ENCODE data around the gene LGR4.
"Not testable (repeated sequence)": the region's sequence is repeated elsewhere in the genome, so short reads cannot be mapped to it uniquely, and the experiment has no call there.

Gene LGR4, protein sequence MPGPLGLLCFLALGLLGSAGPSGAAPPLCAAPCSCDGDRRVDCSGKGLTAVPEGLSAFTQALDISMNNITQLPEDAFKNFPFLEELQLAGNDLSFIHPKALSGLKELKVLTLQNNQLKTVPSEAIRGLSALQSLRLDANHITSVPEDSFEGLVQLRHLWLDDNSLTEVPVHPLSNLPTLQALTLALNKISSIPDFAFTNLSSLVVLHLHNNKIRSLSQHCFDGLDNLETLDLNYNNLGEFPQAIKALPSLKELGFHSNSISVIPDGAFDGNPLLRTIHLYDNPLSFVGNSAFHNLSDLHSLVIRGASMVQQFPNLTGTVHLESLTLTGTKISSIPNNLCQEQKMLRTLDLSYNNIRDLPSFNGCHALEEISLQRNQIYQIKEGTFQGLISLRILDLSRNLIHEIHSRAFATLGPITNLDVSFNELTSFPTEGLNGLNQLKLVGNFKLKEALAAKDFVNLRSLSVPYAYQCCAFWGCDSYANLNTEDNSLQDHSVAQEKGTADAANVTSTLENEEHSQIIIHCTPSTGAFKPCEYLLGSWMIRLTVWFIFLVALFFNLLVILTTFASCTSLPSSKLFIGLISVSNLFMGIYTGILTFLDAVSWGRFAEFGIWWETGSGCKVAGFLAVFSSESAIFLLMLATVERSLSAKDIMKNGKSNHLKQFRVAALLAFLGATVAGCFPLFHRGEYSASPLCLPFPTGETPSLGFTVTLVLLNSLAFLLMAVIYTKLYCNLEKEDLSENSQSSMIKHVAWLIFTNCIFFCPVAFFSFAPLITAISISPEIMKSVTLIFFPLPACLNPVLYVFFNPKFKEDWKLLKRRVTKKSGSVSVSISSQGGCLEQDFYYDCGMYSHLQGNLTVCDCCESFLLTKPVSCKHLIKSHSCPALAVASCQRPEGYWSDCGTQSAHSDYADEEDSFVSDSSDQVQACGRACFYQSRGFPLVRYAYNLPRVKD

DNA sequence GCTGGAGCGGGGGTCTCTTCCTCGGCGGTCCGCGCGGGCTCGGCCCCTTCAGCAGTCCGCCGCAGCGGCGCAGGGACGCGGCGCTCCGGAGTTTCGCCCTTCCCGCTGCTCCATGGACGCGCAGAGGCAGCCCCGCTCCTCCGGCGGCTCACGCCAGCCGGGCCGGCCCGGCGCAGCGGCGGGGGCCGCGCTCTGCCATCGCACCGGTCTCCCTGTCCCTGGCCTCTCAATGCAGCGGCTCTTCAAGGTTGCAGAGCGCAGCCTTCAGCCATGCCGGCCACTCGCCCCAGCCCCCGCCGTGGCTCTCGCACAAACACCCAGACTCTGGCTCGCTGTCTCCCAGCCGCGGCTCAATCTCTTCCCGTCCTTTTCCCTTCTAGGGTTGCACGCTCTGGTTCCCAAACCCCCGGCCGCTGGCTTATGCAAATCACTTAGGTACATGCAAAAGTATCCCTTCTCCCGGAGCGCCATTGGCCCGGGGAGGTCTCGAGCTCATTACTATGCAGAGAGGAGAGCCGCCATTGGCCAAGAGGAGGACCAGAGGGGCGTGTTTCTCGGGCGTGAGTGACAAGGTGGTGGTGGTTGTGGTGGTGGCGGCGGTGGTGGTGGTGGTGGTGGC lies at the start of gene LGR4:
LGR4 (minus strand) TSS at position 393 of the 619 bp plus-strand sequence. CDS start 488 bp downstream, outside the sequence.
- DNase-seq (ENCODE audit: low read depth): peak; percentile 55

DNA sequence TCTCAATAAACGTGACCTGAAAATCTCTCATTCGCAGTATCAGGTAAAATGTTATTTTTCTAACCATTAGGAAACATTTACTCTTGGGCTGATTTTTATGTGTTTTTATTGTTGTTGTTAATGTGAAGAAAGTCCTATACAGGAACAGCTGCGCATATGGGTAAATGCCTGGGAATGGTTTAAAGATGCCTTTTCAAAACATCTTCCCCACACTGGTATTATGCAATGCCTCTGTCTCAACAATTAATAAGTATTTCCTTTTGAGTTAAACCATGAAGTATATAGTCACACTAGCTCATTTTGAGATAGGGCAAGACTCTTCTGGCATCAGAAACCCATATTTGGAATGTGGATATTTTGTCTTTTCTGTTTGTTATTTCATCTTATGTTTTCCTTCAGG lies 47.6 kb upstream of the LGR4 start:
- no peak for DNase-seq (ENCODE audit: low read depth)

DNA sequence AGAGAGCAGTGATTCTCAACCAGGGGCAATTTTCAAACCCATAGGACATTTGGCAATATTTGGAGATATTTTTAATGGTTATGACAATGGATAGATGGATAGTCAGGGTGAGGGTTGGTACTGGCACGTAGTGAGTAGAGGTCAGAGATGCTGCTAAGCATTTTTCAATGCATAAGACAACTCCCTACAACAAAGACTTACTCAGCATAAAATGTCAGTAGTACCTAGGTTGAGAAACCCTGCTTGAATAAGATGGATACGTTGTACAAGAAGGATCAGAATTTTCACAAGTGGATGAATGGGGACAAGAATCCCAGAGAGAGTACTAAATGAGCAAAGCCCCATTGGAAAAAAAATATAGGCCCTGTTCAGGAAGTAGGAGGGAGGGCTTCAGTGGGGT lies 45.9 kb upstream of the LGR4 start:
- no peak for DNase-seq (ENCODE audit: low read depth)

- DNase-seq (ENCODE audit: low read depth): not testable (repeated sequence)
Observed at GRCh38 chr11:27517490-27517889, 44.9 kb upstream of the LGR4 start.

DNA sequence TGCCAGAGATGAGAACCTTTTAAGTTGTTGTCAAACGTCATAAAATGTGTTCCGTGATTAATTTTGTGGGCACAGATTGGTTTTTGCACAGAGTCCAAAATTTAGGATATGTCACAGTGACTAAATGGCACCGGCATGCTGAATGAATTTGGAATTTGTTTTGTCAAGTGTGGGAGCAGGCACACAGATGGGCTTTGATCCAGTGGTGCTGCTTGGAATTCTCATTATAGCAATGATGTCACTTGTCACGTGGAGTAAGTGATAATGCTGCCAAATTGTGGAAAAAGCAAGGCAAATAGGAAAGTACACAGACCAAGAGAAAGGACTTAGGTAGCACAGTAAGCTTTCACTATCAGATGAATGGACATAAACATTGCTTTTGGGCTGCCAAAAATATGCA lies 42.0 kb upstream of the LGR4 start:
- DNase-seq (ENCODE audit: low read depth): no peak

GRCh38 chr11:27514076-27514475 lies 41.5 kb upstream of the LGR4 start:
- DNase-seq (ENCODE audit: low read depth): no peak

DNA sequence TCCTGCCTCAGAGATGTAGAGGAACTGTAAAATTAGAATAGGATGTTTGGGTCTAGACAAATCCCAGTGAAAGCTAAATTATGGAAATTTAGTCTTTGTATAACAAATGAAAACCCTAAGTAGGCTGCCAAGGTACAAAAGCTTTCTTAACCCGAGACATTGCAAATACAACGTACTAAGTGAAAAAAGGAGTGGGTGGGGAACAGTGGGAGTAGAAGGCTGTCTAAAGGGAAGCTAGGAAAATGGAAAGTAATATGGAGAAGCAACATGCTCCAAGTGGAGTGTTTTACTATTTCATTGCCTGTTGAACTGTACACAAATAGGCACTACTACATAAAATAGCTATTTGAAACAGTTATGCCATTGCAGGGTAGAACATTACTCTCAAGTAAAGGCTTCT lies 40.8 kb upstream of the LGR4 start:
- no peak for DNase-seq (ENCODE audit: low read depth)

DNA sequence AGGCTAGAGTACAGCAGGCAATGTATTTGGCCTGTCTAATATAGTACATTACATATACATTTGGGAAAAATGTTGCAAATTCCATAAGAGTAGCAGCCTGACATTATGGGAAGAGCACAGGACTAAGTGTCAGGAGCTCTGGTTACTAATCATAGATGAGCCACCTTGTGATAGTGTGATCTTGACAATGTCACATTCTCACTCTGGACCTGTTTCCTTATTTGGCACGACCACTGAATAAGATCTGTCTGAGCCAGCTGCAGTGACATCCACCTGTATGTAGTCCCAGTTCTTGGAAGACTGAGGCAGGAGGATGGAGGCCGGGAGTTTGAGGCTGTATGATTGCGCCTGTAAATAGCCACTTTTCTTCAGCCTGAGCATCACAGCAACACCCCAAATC lies 39.6 kb upstream of the LGR4 start:
- no peak for DNase-seq (ENCODE audit: low read depth)

GRCh38 chr11:27509908-27510307 lies 37.3 kb upstream of the LGR4 start:
- no peak for DNase-seq (ENCODE audit: low read depth)

DNA sequence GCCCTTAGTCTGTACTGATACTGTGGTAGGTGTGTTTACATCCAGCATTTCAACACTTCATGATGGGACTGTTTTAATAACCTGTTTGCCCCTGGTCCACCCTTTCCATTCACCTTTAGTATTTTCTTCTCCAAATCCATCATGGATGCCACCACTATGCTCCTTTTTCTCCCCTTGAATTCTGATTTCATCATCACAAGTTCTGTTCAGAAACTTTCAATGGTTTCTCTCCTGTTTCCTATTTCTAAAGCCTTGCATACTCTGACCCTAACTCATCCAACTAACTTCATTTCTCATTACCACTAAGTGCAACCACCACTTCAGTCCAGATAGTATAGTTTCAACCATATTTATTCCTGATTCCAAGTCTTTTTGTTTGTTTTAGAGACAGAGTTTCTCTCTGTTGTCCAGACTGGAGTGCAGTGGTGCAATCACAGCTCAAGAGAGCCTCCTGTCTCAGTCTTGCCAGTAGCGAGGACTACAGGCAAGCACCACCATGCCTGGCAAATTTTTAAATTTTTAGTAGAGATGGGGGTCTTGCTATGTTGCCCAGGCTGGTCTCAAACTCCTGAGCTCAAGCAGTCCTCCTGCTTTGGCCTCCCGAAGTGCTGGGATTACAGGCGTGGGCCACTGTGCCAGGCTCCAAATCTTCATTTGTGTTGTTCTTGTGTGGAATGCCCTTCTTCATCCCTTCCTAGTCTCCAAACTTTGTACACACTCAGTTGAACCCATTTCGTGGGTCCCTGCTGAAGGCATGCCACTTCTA lies 35.1 kb upstream of the LGR4 start:
- no peak for DNase-seq (ENCODE audit: low read depth)

DNA sequence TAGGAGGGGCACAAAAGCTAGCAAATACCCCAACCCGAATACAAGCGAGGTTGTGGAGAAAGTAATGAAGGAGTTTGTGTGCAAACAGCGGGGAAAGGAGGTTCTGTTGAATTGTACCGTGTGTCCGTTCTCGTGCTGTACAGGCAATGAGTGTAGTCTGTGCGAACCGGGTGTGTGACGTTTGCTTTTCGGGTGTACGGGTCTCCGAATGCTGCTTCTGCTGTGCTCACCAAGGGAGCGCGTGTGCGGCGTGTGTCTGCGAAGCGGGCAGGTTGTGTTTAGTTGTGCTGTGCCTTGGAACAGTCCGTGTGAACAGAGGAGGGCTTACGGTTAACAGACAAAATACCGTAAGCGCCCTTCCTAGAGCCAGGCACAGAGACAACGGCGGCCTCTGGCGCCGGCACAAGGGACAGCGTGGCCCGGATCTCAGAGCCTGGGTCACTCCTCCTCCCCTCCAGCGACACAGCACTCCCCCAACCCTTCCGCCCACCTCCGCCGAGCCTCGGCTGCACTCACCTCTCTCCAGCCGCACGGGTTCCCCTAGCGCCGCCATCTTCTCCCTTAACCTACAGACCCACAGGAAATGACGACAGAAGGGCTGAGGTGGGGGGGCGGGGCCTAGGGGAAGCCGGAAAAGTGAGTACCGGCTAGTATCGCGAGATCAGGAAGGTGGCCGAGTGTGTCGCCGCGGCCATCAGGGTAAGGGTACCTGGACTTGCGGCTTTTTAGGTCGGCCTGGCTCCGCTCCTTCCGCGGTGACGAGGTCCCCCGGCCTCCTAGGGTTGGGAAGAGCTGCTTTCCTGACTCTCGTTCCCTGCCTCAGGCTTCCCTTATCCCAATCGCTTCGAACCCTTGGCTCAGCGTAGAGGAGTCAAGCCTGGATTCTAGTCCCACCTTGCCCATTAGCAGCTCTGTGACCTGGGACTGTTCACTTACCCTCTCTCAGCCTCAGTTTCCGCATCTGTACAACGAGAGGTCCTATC lies 33.9 kb upstream of the LGR4 start, which contains the start of gene LIN7C:
LIN7C (minus strand) TSS at position 570 of the 983 bp plus-strand sequence; CDS start at position 553, 17 bp downstream.
- DNase-seq (ENCODE audit: low read depth): peak; percentile 93

DNA sequence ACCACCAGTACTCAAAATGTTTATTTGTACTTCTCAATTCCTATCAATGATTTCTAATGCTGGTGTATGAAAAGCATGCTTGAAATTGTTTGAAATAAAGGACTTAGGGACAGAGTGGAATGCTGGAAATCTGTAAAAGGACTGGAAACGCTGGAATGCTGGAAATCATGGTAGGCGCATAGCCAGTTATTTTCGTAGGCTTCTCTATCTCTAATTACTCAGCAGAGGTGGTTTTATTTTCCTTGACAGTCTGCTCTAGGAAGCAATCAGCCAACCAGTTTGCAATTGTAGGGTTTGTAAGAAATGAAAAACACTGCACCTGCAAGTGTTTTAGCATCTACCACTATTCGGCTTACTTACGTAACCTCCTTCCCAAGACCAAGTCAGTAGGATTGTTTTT lies 33.2 kb upstream of the LGR4 start:
- no peak for DNase-seq (ENCODE audit: low read depth)

DNA sequence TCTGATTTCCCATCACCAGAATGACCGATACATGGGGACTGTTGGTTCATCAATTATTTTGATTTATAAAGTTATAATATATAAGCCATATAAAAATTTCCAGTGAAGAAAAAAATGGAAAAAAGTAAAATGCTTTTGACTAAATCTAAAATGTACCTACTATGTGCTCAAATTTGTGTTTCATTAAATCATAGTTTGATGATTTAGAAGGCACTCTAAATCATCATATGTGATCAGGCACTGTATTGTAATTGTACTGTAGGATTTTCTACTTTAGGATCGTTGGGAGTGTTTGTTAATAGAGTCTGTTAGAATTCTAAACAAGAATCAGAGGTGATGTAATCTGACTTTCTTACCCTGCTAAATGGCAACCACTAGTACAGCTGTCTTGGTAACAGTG lies 31.6 kb upstream of the LGR4 start:
- DNase-seq (ENCODE audit: low read depth): no peak

DNA sequence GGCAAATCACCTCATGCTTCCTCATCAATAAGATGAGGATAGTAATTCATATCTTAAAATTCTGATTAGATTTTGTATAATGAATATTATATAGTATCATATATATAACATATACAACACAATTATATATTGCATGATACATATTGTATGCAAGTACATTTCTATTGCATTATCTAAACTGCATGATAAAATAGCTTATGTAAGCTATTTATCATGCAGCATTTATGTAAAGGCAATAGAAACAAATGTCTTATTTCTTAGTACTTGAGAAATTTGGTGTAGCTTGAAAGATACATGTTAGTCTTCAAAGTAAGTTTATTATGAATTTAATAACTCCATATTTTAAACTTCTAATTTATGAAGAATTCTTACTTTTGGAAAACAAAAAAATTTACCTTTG lies 28.5 kb upstream of the LGR4 start:
- DNase-seq (ENCODE audit: low read depth): no peak

- DNase-seq (ENCODE audit: low read depth): no peak
Observed at GRCh38 chr11:27497911-27498310, 25.3 kb upstream of the LGR4 start.

DNA sequence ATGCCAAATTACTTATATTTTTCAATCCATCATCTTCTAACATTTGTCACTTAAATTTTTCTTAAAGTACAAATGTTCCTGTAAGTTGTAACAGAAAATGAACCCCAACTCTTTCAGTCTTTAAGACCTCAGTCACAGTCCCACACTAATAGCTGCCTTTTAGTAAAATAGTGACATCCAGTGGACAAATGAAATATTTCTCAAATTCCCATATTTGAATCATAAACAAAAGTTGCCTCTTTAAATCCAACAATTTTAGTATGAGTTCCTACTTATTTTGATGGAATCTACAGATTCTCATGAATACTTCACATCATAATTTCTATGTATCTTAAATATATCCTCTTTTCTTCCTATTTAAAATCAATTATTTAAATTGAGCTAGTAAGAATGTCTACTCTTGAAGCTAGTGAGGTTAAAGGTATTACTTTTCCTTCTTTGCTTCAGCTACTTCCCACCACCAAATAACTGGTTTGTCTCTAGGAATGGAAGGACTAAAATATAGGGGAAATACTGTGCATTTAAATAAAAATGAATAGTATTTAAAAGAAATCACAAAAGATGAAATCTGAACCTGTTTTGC lies 24.8 kb upstream of the LGR4 start:
- DNase-seq (ENCODE audit: low read depth): no peak

DNA sequence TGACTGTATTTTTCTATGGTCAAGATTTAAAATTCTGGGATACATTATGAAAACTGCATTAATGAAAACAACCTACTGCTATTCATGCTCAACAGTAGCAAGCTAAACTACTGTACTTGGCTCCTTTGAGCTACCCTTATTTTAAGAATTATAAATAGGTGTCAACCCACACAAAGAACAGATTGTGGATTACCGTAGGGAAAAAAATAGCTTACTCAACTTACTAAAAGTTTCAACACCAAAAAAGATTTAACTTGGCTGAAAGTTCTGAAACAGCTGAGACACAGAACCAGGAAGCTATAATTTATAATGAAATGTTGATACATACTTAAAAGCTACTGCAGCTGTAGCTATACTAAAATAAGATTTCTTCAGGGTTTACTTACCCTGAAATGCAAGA lies 23.9 kb upstream of the LGR4 start:
- DNase-seq (ENCODE audit: low read depth): no peak

DNA sequence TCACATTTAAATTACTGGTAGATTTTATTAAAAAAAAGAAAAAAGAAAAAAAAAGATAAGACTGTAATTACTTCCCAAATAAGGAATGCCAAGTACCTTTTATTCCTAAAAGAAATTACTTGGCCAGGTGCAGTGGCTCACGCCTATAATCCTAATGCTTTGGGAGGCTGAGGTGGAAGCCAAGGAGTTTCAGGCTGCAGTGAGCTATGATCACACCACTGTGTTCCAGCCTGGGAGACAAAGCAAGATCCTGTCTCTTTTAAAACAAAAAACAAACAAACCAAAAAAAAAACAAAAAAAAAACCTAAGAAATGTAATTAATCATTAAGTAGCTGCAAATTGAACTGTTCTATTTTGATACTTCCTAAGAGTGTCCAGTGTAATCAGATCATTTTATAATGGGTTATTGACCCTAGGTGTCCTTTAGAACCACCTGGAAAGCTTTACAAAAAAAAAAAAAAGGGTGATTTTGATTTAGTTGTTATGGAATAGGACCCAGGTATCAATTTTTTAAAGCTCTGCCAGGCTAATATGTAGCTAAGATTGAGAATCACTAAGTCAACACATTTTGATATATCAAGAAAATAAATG lies 23.2 kb upstream of the LGR4 start:
- DNase-seq (ENCODE audit: low read depth): no peak

DNA sequence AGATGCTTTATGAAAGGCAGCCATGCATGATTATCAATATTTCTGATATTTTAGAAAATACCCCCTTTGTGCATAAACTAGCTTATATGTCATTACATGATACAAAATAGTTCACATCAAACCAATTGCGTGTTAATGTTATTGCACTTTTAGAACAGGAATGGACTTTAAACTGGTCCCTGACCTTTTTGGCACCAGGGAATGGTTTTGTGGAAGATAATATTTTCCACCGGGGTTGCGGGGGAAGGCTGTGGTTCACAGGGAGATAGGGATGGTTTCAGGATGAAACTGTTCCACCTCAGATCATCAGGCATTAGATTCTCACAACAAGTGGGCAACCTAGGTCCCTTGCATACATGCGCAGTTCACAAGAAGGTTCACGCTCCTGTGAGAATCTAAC lies 16.5 kb upstream of the LGR4 start:
- no peak for DNase-seq (ENCODE audit: low read depth)

GRCh38 chr11:27487706-27488105 lies 15.1 kb upstream of the LGR4 start:
- DNase-seq (ENCODE audit: low read depth): no peak

Data from activated T-helper 9 cell treated with anti-CD3 and anti-CD28 coated beads, Interleukin-2, amount 50 U/mL, for 16 hours (primary cell).